ENCODE measurements around the gene AFAP1L2. TPM values are rescaled to one million over a fixed set of nuclear protein-coding genes. Genes with fewer than 3 reads are reported as not detected.

Gene AFAP1L2
- total RNA-seq, 1 donor from 2014 or later = 0.98 TPM

- Mint-ChIP-seq H3K27ac (no peak overlapping the region), H3K4me1 (ENCODE audit: low read depth) (no peaks in the 10 kb centered on the region), H3K36me3 (ENCODE audit: insufficient read depth) (no peaks in the 10 kb centered on the region), H3K27me3 (peaks cover 53% of the 10 kb centered on the region), H3K4me3 (ENCODE audit: low read depth) (no peak overlapping the region), H3K9me3 (ENCODE audit: low read depth) (no peaks in the 10 kb centered on the region)
- no peak for TF ChIP-seq CTCF (IDR thresholded peaks at IDR 0.05; ENCODE audit: unreplicated experiment)
- no peak for DNase-seq (ENCODE audit: low spot score, unreplicated experiment)
Observed at GRCh38 chr10:114393482-114393881, 10.8 kb downstream of the AFAP1L2 start.

GRCh38 chr10:114392112-114392835 is 12.0 kb downstream of the AFAP1L2 start:
- Mint-ChIP-seq H3K4me1 (ENCODE audit: low read depth) (no peaks in the 10 kb centered on the region), H3K9me3 (ENCODE audit: low read depth) (no peaks in the 10 kb centered on the region), H3K27ac (no peak overlapping the region), H3K4me3 (ENCODE audit: low read depth) (no peak overlapping the region), H3K36me3 (ENCODE audit: insufficient read depth) (no peaks in the 10 kb centered on the region), H3K27me3 (peaks cover 46% of the 10 kb centered on the region)
- no peak for TF ChIP-seq CTCF (IDR thresholded peaks at IDR 0.05; ENCODE audit: unreplicated experiment)
- no peak for DNase-seq (ENCODE audit: low spot score, unreplicated experiment)

GRCh38 chr10:114391599-114391998 is 12.7 kb downstream of the AFAP1L2 start:
- no peaks in the 10 kb centered on the region for H3K36me3 Mint-ChIP-seq (ENCODE audit: insufficient read depth)

GRCh38 chr10:114389426-114389825 is 14.9 kb downstream of the AFAP1L2 start:
- no peak overlapping the region for H3K27ac Mint-ChIP-seq
- no peak for TF ChIP-seq CTCF (IDR thresholded peaks at IDR 0.05; ENCODE audit: unreplicated experiment)
- no peak overlapping the region for H3K4me3 Mint-ChIP-seq (ENCODE audit: low read depth)
- no peak for DNase-seq (ENCODE audit: low spot score, unreplicated experiment)
- no peaks in the 10 kb centered on the region for H3K36me3 Mint-ChIP-seq (ENCODE audit: insufficient read depth)
- no peaks in the 10 kb centered on the region for H3K9me3 Mint-ChIP-seq (ENCODE audit: low read depth)
- peaks cover 23% of the 10 kb centered on the region for H3K27me3 Mint-ChIP-seq
- H3K4me1 Mint-ChIP-seq (ENCODE audit: low read depth) = no peaks in the 10 kb centered on the region

More at GRCh38 chr10:114391599-114391998, 12.7 kb downstream of the AFAP1L2 start:
- DNase-seq (ENCODE audit: low spot score, unreplicated experiment) = no peak
- Mint-ChIP-seq H3K9me3 (ENCODE audit: low read depth) (no peaks in the 10 kb centered on the region), H3K27me3 (peaks cover 40% of the 10 kb centered on the region), H3K4me3 (ENCODE audit: low read depth) (no peak overlapping the region), H3K27ac (no peak overlapping the region), H3K4me1 (ENCODE audit: low read depth) (no peaks in the 10 kb centered on the region)
- TF ChIP-seq CTCF (IDR thresholded peaks at IDR 0.05; ENCODE audit: unreplicated experiment) = no peak

GRCh38 chr10:114388275-114388674 is 16.0 kb downstream of the AFAP1L2 start:
- Mint-ChIP-seq H3K36me3 (ENCODE audit: insufficient read depth) (no peaks in the 10 kb centered on the region), H3K4me3 (ENCODE audit: low read depth) (no peak overlapping the region), H3K4me1 (ENCODE audit: low read depth) (no peaks in the 10 kb centered on the region), H3K27me3 (peaks cover 14% of the 10 kb centered on the region), H3K27ac (no peak overlapping the region), H3K9me3 (ENCODE audit: low read depth) (no peaks in the 10 kb centered on the region)
- TF ChIP-seq CTCF (IDR thresholded peaks at IDR 0.05; ENCODE audit: unreplicated experiment) = no peak
- no peak for DNase-seq (ENCODE audit: low spot score, unreplicated experiment)

Data from progenitor cell of endocrine pancreas (in vitro differentiated cells).